ENCODE results near the gene KIF16B.

DNA sequence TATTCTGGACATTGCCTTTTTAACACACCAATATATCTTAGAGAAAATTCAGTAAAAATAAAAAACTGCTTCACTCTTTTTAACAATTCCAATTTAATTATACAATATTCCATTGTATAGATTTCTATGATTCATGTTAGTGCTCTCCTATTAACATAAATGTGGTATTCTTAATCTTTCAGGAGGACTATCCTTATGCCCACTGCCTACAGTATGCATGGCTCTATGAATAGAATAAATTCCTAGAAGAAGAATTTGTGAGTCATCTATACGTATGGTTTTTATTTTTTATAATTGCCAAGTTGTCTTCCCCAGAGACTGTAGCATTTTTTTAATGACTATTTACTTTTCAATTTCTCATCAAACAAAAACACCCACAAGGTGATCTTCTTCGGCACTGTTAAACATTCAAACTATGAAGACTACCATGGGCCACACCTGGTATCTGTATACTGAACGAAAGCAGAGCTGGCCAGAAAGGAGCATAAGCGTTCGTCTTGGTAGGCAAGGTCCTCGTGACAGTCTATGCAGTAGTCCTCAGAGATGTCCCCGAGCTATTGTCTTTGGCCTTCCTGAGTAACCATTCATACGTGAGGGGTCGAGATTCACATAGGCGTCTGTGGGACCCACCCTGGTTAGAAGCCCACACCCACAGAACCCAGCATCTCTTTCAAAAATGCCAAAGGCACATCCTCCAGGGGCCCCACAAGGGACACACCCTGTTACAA is 74.6 kb downstream of the KIF16B start:
- TF ChIP-seq, protein P1, sequence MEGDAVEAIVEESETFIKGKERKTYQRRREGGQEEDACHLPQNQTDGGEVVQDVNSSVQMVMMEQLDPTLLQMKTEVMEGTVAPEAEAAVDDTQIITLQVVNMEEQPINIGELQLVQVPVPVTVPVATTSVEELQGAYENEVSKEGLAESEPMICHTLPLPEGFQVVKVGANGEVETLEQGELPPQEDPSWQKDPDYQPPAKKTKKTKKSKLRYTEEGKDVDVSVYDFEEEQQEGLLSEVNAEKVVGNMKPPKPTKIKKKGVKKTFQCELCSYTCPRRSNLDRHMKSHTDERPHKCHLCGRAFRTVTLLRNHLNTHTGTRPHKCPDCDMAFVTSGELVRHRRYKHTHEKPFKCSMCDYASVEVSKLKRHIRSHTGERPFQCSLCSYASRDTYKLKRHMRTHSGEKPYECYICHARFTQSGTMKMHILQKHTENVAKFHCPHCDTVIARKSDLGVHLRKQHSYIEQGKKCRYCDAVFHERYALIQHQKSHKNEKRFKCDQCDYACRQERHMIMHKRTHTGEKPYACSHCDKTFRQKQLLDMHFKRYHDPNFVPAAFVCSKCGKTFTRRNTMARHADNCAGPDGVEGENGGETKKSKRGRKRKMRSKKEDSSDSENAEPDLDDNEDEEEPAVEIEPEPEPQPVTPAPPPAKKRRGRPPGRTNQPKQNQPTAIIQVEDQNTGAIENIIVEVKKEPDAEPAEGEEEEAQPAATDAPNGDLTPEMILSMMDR (IDR thresholded peaks at IDR 0.05): no peak
- no peak for TF ChIP-seq ZFX (IDR thresholded peaks at IDR 0.05; ENCODE audit: borderline replicate concordance)
